GM21381 (cell line): Measurements from ENCODE around the gene RAPGEF4.

Experiments used
- ATAC-seq: cut with Tn5 transposase; IDR thresholded peaks from one replicate; pipeline ENCODE4 v1.9.1; 2021; ENCODE audit warnings: mild to moderate bottlenecking, moderate library complexity; ENCODE audit not compliant: unreplicated experiment

The RAPGEF4 gene

DNA sequence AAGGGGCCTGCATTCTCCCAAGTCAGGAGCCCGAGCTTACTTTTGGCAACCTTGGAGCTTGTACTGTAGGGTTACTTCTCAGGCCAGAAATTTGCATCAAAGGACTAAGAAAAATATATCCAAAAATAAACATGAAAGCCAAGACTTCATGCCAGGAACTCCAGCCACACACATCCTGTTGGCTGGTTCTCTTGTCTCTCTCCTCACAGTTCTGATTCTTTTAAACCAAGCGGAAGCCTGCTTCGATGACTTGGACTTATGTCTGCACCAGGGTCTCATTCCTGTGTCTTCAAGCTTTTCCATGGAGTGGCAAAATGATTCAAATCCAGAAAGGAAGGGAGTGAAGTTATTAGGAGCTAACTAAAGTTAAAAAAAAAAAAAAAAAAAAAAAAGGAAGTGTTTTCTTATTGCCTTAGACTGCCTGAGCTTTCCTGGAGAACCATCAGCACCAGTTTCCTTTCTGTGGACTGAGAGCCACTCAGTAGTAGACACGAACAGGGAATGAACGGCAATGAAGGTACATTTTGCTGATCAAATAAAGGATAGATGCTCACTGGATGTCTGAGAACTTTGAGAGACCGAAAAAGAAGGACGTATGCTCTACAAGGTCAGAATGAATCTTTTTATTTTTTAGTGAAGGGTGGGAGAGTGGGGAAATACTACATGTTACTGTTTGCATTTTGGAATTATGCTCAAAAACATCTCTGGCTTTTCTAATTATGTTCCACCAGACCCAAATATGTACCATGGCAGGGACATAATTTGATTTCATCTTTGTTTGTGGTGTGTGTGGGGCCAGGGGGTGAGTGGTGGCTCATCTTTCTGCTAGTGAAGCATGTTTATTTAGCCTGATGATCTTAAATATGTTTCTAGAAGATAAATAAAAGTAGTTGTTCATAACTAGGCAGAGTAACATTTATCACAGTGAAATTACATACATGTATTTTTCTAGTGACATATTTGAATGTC lies 86.0 kb downstream of the RAPGEF4 start:
- ATAC-seq: no peak

DNA sequence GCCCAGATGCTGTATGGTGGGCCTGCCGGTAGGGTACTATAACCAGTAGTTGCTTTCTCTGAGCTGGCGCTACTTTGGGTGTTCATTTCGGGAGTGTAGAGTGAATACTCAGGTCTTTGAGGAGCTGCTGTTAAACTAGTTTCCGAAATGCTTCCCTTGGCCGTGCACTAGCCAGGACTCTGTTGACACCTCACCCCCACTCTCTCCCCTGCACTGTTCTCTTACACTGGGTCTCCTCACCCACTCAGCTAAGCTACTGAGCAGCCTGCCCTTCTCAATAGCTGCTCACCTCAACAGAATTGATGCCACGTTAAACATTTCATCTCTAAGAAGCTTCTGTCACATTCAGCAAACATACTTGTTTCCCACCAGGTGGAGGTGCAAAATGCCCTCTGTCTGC lies 86.9 kb downstream of the RAPGEF4 start:
- ATAC-seq: no peak

DNA sequence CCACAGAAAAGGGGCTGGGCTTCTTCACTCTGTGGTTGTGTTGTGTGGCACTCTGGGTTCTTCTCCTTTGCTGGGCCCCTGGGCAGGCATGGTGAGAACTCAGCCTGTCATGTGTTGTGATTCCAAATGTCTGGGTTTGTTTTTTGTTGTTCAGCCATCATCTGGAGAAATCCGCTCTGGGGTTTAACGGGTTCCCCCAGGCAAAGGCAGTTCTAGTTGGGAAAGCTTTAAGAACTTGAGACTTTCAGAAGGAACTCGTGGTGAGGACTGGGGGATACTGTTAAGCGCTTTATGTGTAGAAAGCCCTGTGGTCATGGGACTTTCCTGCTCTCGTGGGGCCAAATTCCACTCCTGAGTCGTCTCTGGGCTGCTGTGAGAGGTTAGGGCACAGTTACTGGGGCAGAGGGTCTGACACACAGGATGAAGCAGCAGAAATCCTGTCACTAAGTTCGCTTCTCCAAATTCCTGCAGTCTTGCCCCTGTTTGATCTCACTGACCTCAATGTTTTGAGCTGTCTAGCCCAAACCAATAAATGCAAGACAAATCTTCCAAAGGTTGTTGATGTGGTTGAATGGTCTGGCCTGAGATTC lies 87.7 kb downstream of the RAPGEF4 start:
- ATAC-seq: no peak

DNA sequence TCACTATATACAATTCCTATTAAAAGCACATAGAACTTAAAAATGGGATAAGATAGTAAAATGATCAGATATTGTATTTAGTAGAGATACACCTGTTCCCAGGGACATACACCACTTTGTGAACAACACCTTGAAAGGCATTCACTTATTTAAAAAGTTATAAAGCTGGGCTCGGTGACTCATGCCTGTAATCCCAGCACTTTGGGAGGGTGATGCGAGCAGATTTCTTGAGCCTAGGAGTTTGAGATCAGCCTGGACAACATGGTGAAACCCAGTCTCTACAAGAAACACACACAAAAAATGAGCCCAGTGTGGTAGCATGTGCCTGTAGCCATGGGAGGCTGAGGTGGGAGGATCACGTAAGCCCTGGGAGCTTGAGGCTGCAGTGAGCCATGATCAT lies 90.9 kb downstream of the RAPGEF4 start:
- ATAC-seq: no peak

DNA sequence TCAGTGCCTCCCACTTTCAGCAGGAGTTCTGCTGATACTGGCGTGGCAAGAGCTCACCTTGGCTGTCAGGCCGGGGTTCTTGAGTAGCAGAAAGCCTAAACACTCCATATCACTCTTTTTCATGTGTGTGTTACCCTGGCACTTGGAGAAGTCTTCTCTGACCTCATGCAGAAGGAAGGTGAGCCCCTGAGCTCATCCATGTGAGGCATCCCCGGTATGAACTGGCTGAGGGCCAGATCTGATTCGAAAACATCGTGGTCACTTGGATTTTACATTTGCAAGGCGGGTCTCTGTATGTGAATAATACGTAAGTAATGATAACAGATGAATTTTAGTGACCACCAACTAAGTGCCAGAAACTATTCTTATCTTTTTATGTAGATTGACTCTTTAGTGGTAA lies 93.6 kb downstream of the RAPGEF4 start:
- no peak for ATAC-seq

DNA sequence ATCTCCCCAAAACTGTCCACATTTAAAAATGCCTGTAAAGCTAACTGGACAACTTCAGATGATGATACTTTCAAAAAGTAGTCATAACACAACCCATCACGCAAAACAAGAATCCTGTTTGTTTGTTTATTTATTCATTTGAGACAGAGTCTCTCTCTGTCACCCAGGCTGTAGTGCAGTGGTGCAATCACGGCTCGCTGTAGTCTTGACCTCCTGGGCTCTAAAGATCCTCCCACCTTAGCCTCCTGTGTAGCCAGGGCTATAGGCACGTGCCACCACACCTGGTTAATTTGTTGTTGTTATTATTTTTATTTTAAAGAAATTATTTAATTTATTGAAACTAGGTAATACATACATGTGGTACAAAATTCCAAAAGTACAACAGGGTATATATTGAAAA lies 94.8 kb downstream of the RAPGEF4 start:
- ATAC-seq: no peak

DNA sequence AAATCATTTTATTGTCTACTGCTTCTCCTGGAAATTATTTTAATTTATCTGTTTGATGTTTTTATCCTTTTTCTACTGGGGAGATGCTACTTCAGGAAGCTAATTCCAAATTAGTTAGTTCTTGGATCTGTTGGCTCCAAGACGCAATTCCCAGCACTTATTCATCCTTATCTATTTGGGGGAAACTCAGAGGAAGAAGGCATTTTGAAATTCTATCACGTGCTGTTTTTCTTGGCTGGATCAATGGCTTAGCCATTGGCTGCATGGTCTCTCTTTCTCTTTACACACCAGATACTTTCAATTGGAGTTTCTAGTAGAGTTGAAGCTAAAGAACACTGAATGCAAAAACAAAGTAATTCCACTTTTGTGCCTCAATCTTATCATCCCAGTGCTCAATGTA lies 98.3 kb downstream of the RAPGEF4 start:
- no peak for ATAC-seq

DNA sequence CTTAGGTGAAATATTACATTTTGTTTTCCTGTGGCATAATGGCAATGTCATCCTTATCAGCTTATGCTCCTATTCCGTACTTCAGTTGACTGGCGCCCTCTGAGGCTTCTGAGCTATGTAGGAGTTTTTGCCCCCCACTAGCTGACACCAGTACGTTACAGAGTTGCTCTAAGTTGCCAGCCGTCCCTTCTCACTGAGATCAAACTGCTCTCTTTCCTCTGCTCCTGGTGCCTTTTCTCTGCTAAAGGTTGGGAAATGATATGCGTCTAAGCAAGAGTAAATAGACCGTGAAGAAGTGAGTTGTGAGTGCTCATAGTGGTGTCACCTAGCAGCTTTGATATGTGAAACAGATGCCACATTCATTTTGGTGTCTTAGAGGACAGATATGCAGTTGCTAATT lies 99.2 kb downstream of the RAPGEF4 start:
- no peak for ATAC-seq

DNA sequence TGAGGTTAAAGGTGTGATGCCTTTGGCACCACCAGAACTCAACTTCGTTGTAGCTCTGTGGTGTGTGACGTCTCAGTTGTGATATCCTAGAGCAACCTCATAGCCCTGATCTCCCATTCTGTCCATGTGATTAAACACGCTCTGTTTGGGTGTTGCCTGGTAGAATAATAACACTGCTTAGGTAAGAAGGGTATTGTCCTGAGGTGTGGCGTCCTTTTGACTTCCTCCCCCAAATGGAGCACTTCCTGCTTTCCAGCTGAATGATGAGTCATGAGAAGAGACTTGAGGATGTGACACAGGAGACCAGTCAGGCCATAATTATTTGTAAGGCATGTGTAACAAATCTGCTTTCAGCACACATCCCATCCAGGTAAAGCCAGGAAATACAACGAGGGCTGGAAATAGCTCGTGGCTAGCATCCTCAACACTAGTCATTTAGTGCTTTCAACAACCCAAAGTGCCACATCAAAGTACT lies 100.7 kb downstream of the RAPGEF4 start:
- no peak for ATAC-seq

DNA sequence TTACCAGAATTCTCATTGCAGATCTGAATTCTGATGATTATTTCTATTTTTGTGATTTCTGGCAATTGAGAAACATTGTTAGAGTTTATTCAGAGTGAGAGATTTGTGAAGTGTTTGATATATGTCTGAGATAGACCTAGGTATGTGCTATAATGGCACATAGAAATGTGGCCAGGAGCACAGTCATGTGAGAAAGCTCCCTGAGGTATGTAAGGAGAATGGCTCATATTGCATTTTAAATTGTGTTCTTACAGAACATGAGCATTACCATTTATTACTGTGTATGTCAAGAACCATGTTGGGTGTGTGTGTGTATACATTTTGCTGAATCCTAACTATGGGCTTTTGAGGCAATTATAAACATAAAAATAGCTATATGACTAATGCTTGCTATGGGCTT lies 101.2 kb downstream of the RAPGEF4 start:
- no peak for ATAC-seq

DNA sequence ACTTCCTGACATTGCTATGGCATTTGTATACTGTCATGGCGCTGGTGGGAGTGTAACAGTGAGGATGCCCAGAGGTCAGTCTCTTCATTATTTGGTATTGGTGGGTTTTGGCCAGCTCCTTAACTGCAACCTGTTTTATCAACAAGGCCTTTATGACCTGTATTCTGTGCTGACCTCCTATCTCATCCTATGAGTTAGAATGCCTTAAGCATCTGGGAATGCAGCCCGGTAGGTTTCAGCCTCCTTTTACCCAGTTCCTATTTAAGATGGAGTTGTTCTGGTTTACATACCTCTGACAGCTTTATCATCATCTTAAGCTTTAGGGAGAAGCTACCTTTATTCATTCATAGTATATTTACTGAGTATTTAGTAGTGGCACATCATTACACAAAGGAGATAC lies 103.8 kb downstream of the RAPGEF4 start:
- ATAC-seq: no peak

DNA sequence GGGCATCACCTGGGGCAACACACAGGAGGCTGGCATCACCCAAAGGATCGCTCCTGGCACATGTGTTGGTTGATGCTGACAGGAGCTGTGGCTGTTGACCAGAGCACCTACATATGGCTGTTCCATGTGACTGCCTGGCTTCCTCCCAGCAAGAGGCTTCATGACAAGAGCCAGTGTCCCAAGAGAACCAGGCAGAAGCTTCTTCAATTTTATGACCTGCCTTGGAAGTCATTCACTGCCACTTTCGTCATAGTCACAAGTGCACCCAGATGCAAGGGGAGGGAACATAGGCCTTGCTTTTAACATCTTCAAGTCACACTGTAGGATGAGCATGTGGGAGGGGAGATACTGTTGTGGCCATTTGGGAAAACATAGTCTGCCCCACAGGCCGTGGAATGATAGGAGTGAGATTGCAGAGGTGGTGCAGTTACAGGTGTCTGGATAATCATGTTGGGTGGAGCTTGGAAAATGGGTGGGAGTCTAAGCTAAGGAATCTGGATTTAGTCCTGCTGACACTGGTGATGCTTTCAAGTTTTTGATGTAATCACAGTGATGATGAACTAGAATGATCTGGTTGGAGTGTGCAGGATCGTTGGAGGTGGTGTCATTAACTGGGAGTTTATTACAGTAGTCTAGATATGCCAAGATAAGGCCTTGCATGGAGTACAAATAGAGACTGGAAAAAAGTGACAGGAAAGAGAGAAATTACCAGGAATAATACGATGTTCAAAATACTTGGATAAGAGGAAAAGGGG lies 107.0 kb downstream of the RAPGEF4 start:
- no peak for ATAC-seq

DNA sequence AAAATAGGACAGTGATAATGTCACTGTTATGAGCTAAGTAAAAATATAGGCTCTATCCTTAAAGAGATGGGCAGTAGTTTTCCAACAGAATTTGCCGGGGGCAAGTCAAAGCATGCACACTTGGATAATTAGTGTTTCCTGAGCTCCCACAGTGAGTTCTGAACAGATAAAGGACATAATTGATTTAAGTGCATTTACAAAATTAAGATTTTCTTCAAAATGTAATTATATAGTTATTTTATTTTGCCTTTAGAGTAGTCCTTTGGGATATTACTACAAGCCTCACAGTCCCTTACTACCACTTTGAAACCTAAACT lies 107.6 kb downstream of the RAPGEF4 start:
- ATAC-seq: no peak

DNA sequence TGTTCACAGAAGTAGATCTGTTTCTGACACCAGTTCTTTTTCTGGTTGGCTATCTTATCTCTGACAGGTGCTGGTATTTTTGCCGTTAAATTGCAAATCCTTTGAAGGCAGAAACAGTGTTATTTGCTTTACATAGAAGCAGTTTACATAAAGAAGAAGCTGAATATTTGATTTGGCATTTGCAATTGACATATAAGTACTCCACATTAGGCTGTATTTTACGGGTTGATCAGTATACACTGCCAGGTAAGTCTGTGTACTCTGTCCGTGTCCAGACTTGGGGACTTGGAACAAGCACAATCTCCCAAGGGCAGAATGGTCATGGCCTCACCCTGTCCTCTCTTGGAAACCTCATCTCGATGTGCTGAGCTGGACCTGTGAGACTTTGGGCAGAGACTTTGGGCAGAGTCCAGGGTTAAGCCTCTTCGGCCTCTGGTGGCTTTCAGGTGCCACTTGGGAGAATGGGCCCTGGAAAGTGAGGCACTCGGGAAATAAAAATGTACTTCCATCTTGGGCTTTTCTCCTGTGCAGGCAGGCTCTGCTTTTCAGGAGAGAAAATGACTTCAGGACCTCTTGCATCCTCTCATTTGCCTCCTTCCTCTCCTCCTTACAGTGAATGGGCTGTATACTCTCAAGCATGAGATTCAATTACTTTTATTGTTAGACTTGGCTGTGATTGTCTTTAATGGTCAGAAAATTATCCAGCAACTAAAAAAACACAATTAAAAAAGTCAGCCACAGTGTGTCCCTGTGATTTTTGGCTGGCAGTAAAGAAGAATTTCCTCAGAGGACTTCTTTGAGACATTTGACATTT lies 108.5 kb downstream of the RAPGEF4 start:
- no peak for ATAC-seq

DNA sequence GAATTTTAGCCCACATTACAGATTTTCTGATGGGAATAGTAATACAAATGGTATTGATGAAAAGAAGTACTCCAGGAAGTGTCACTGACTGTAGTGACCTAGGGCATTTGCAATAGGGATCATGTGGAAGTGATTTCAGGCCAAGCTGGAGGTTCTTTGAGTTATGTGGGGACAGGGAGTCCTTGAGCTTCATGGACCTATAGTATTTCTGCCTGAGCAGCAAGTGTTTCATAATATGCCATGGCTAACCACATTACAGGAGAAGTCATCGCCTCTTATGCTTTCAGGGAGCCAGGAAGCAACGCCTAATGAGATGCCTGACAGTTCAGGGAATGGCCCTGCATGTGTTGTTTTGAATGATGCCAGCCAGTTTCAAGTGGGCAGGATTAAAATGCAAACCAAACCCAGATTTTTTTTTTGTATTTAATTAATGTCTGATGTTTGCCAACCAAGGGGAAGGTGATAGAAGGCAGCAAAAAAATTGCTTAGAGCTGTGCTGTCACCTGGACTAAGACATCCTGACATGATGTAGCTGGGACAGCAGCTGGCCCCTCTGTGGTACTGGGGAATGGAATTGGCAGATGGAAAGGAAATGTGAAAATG lies 109.5 kb downstream of the RAPGEF4 start:
- no peak for ATAC-seq

DNA sequence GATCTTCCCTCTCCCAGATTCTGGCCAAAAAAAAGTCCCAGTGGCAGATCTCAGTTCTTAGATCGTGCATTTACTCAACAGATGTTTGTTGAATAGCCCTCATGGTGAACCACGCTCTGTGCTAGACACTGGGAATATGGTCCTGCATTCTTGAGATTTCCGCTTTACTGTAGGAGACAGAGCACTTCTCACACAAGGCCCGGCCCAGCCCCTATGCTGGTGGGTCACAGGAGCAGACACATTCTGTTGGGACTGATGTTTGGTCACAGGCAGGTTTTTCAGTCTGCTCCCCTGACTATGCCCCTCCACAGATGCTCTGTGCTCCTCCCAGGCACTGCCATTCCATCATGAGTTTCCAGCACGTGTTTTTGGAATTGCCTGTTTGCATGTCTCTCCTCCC lies 110.9 kb downstream of the RAPGEF4 start:
- no peak for ATAC-seq

DNA sequence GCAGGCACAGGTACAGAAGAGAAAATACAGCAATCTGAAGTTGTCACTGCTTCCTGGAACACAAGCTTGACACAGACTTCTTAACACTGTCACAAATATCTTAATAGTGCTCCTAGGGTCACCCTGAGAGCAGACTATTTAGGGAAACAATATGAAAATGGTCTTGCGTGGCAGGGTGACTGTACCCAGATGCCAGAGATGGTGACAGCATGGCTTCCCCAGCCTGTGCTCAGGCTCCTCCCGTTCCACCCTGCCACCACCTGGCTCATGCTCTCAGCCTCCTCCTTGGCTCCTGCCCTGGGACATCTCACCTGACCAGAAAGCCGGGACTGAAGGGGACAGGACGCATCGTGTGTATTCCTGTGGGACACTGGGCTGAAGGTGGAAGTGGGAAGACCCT lies 111.5 kb downstream of the RAPGEF4 start:
- ATAC-seq: no peak

DNA sequence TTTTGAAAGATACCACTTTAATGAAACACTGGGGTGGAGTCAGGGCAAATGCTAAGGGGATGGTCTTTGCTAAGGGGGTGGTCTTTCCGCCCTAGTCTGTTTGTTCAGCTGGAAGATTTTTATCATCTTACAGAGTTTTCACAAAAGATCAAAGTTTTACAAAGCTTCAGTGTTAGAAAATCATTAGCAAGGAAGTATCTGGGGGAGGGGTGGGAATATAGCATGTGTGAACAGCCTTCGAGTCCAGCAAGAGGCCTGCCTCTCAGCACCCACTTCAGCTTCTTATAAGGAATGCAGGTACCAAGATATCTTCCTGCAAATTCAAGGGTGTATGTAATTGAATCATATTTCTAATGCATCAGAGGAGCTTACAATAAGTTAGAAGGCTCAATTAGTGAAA lies 112.9 kb downstream of the RAPGEF4 start:
- ATAC-seq: no peak

DNA sequence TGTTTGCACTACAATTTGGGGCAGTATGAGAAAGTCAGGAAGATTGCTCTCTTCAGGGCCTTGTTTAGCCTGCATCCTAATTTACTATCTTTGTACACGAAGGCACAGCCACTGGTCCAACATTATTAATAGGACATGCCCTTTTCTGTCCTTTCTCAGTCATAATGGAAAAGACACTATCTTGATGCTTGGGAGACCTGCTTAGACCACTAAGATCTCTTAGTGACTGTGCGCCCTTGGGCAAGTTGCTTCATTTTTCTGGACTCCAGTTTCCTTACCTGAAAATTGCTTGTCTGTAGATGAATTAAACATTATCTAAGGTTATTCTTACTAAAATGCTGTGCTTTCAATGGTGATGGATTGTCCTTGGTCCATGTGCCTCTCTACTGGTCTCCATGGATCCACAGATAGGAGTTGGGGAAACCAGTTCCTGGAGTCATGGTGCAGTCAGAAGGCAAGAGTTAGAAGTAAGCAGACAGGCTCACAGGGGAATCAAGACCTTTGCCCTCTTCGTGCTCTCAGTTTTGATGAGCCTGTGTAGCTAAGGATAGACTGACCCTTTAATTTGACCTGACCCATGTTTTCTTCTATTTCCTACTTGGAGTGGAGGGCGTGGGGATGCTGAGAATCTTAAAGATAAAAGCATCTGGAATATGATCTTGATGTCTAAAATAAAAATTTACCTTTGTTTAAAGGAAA lies 114.0 kb downstream of the RAPGEF4 start:
- ATAC-seq: no peak

DNA sequence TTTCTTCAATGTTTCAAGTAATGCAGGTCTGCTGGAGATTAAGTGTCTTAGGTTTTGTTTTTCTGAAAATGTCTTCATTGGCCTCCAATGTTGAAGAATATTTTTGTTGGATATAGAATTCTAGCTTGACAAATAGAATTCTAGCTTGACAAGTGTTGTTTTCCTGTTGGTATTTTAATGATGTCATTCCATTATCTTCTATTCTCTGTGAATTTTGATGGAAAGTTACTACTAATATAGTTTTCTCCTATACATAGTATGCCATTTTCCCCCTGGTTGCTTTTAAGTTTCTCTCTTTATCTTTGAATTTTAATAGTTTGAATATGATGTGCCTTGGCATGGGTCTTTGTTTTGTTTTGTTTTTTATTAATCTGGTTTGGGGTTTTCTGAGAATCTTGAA lies 119.9 kb downstream of the RAPGEF4 start:
- no peak for ATAC-seq
